HepG2 (cell line): ENCODE measurements around the gene PPP1R9B. TPM values are rescaled to one million over a fixed set of nuclear protein-coding genes. Genes with fewer than 3 reads are reported as not detected.

Experiments used
- FOXP4 ChIP-seq: sonication (generic); formaldehyde crosslinking; IDR thresholded peaks from 2 replicates; pipeline ENCODE4 v1.4.0; 2020; ENCODE audit warnings: missing genetic modification reagents
- GMEB2 ChIP-seq: IDR thresholded peaks from 2 replicates; pipeline ENCODE4 v1.6.1; 2016; ENCODE audit warnings: missing biosample characterization, missing genetic modification reagents, low read depth
- IRX3 ChIP-seq: sonication (generic); formaldehyde crosslinking; IDR thresholded peaks from 2 replicates; pipeline ENCODE4 v1.8.1; 2023; ENCODE audit warnings: mild to moderate bottlenecking, low read depth, missing genetic modification reagents, borderline replicate concordance
- NR2C2 ChIP-seq: sonication (generic); formaldehyde crosslinking; IDR thresholded peaks from 2 replicates; pipeline ENCODE4 v1.4.0; 2020; ENCODE audit warnings: missing genetic modification reagents, mild to moderate bottlenecking, moderate library complexity, borderline replicate concordance
- PRDM15 ChIP-seq: sonication (generic); formaldehyde crosslinking; IDR thresholded peaks from 2 replicates; pipeline ENCODE4 v1.4.0; 2020; ENCODE audit warnings: missing genetic modification reagents
- SETDB1 ChIP-seq: sonication (generic); formaldehyde crosslinking; IDR thresholded peaks from 2 replicates; pipeline ENCODE4 v1.5.1; 2020; ENCODE audit warnings: missing genetic modification reagents, mild to moderate bottlenecking, borderline replicate concordance
- SSRP1 ChIP-seq: IDR thresholded peaks from 2 replicates; pipeline ENCODE4 v1.6.1; 2016; ENCODE audit warnings: control low read depth
- UBTF ChIP-seq: sonication (generic); formaldehyde crosslinking; IDR thresholded peaks from 2 replicates; pipeline ENCODE4 v1.4.0; 2020; ENCODE audit warnings: mild to moderate bottlenecking, missing genetic modification reagents
- ZBTB1 ChIP-seq: sonication (generic); formaldehyde crosslinking; IDR thresholded peaks from 2 replicates; pipeline ENCODE4 v1.4.0; 2020; ENCODE audit warnings: missing genetic modification reagents, borderline replicate concordance
- ZFP41 ChIP-seq: sonication (generic); formaldehyde crosslinking; IDR thresholded peaks from 2 replicates; pipeline ENCODE4 v1.4.0; 2020; ENCODE audit warnings: mild to moderate bottlenecking, missing genetic modification reagents, borderline replicate concordance
- ZNF17 ChIP-seq: sonication (generic); formaldehyde crosslinking; IDR thresholded peaks from 2 replicates; pipeline ENCODE4 v1.5.0; 2020; ENCODE audit warnings: mild to moderate bottlenecking, missing genetic modification reagents
- ZNF24 ChIP-seq: fragments of 450-650 bp; IDR thresholded peaks from 2 replicates; pipeline ENCODE4 v1.6.1; 2017; ENCODE audit warnings: antibody characterized with exemption, mild to moderate bottlenecking
- ZNF383 ChIP-seq: sonication (generic); formaldehyde crosslinking; IDR thresholded peaks from 2 replicates; pipeline ENCODE4 v1.4.0; 2020; ENCODE audit warnings: missing genetic modification reagents, mild to moderate bottlenecking, borderline replicate concordance
- ZNF558 ChIP-seq: sonication (generic); formaldehyde crosslinking; IDR thresholded peaks from 2 replicates; pipeline ENCODE4 v1.9.0; 2022; ENCODE audit warnings: mild to moderate bottlenecking, missing genetic modification reagents, borderline replicate concordance
- ZNF710 ChIP-seq: sonication (generic); formaldehyde crosslinking; IDR thresholded peaks from 2 replicates; pipeline ENCODE4 v1.5.0; 2020; ENCODE audit warnings: mild to moderate bottlenecking, missing genetic modification reagents, borderline replicate concordance
- polyA plus RNA-seq, 8 experiments: library from polyadenylated mRNA; depleted of rRNA in 3 of 8; stranded (reverse) in 7 of 8; unstranded in 1 of 8; fragments of >200 nt; fragmentation: Illumina TruSeq in 4 of 8; extraction: Trizol in 4 of 8; gene quantifications; 2 replicates each; pipeline versions ENCODE4 v1.2.1 to v1.2.3, GENCODE V29; 2011 to 2016; ENCODE audit warnings: low read depth in 4 of 8, missing spikeins in 1 of 8, mixed read lengths in 1 of 8; ENCODE audit not compliant: insufficient read depth in 1 of 8
- total RNA-seq, 5 experiments: library from RNA; depleted of rRNA; stranded (reverse); fragments of >200 nt; fragmentation: Illumina TruSeq; extraction: Trizol; gene quantifications; 2 replicates each; pipeline ENCODE4 v1.2.3, GENCODE V29; 2016; ENCODE audit warnings: low read depth in 1 of 5

Gene PPP1R9B
- total and polyA plus RNA-seq, 2 of the 13 experiments (the other 11 are each of a cell fraction or from before 2014, with no cell fraction given) = 9.4 to 15.8 TPM

DNA sequence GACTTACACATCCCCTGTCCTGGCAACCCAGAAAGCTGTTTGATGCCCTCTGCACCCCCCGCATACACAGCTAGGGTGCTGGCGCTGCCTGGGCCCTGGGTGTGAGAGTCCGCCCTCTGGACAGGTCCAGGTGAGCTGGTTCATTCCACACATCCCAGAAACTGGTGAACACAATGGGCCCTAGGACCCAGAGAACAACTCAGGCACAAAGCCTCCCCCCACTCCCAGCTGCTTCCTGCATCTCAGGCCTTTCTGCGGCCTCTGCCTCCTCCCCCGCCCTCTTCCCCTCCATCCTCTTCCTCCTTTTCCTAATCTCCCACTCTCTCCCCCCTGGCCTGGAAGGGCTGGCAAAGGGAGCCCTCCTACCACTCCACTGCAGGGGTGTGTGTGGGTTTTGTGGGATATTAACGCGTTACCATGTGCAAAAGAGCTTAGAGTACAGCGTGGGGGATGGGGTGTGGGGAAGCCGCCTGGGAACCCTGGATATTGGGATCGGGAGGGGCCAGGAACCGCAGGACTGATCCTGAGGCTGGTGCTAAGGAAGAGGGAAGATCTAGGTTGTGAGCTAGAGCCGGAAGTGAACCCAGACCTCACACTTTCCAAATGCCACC, 1.6 kb upstream of the PPP1R9B start (continued):
- peak; percentile 59 for TF ChIP-seq UBTF (CRISPR knock-in tag)
- no peak for TF ChIP-seq NR2C2 (CRISPR knock-in tag)
- no peak for TF ChIP-seq ZBTB1 (CRISPR knock-in tag)
- no peak for TF ChIP-seq ZNF558
- TF ChIP-seq ZNF17 (CRISPR knock-in tag) = no peak
- TF ChIP-seq ZNF24 = no peak
- TF ChIP-seq IRX3 (CRISPR knock-in tag) = no peak
- TF ChIP-seq SSRP1 = no peak
- no peak for TF ChIP-seq PRDM15 (CRISPR knock-in tag)
- TF ChIP-seq ZNF710 (CRISPR knock-in tag) = peak; percentile 82; the same call in 1 of the 2 replicates
- TF ChIP-seq SETDB1 = no peak
- no peak for TF ChIP-seq ZFP41 (CRISPR knock-in tag)
- TF ChIP-seq GMEB2 (CRISPR knock-in tag) = no peak
- no peak for TF ChIP-seq ZNF383
- TF ChIP-seq FOXP4 = no peak
